Chondrocyte (in vitro differentiated cells): ENCODE results near the gene KREMEN1. TPM values are rescaled to one million over a fixed set of nuclear protein-coding genes. Genes with fewer than 3 reads are reported as not detected.
A peak's percentile ranks its signal among the peaks of the same experiment; 100 is the strongest.

Experiments used
- DNase-seq: peaks from one replicate; pipeline ENCODE4 v3.0.0; 2021; ENCODE audit warnings: mixed read lengths, low spot score
- H3K27ac Mint-ChIP-seq: one replicate; pipeline ENCODE4 v1.8.0; 2021; ENCODE audit warnings: mild to moderate bottlenecking, moderate library complexity, mixed read lengths; ENCODE audit not compliant: unreplicated experiment
- H3K27me3 Mint-ChIP-seq: 2 replicates; pipeline ENCODE4 v1.8.0; 2021; ENCODE audit warnings: low read depth, mixed read lengths
- H3K36me3 Mint-ChIP-seq: 2 replicates; pipeline ENCODE4 v1.8.0; 2021; ENCODE audit warnings: low read depth, mixed read lengths
- H3K4me1 Mint-ChIP-seq: 2 replicates; pipeline ENCODE4 v1.8.0; 2021; ENCODE audit warnings: low read depth, mild to moderate bottlenecking, mixed read lengths
- H3K4me3 Mint-ChIP-seq: one replicate; pipeline ENCODE4 v1.8.0; 2021; ENCODE audit warnings: mild to moderate bottlenecking, moderate library complexity, mixed read lengths; ENCODE audit not compliant: unreplicated experiment
- H3K9me3 Mint-ChIP-seq: 2 replicates; pipeline ENCODE4 v1.8.0; 2021; ENCODE audit warnings: low read depth, mixed read lengths
- total RNA-seq: library from RNA; stranded (reverse); gene quantifications from 3 replicates; pipeline ENCODE4 v1.2.1, GENCODE V29; 2021
- TF ChIP-seq, protein P1 (sequence below): fragments of 200-600 bp; sonication (generic); IDR thresholded peaks from 2 replicates; pipeline ENCODE4 v1.5.0; 2021; ENCODE audit warnings: antibody characterized with exemption, mild to moderate bottlenecking, moderate library complexity

Gene KREMEN1
- total RNA-seq, 1 donor from 2014 or later, result 7.3 TPM

DNA sequence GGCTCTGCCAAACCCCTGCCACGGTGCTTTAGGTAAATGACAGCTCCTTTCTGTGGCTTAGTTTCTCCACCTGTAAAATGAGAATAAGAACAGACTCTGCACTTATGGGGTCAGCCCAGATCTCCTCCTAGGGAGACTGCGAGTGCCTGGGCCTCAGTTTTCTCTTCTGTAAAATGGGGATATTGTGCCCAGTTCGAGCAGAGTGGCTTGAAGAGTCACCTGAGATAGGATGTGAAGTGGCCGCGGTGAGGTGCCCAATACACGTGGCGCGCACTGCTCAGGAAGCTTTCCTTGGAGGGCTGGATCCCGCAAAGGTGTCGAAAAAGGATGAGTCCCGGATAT lies 132.4 kb downstream of the KREMEN1 start:
- H3K4me1 Mint-ChIP-seq, result peaks cover 11% of the 10 kb centered on the region
- H3K4me3 Mint-ChIP-seq, result peak overlapping the region; percentile 52
- H3K9me3 Mint-ChIP-seq, result no peaks in the 10 kb centered on the region
- TF ChIP-seq, protein P1, sequence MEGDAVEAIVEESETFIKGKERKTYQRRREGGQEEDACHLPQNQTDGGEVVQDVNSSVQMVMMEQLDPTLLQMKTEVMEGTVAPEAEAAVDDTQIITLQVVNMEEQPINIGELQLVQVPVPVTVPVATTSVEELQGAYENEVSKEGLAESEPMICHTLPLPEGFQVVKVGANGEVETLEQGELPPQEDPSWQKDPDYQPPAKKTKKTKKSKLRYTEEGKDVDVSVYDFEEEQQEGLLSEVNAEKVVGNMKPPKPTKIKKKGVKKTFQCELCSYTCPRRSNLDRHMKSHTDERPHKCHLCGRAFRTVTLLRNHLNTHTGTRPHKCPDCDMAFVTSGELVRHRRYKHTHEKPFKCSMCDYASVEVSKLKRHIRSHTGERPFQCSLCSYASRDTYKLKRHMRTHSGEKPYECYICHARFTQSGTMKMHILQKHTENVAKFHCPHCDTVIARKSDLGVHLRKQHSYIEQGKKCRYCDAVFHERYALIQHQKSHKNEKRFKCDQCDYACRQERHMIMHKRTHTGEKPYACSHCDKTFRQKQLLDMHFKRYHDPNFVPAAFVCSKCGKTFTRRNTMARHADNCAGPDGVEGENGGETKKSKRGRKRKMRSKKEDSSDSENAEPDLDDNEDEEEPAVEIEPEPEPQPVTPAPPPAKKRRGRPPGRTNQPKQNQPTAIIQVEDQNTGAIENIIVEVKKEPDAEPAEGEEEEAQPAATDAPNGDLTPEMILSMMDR, result no peak
- no peak overlapping the region for H3K27ac Mint-ChIP-seq
- no peaks in the 10 kb centered on the region for H3K36me3 Mint-ChIP-seq
- no peak for DNase-seq
- peaks cover 2% of the 10 kb centered on the region for H3K27me3 Mint-ChIP-seq

DNA sequence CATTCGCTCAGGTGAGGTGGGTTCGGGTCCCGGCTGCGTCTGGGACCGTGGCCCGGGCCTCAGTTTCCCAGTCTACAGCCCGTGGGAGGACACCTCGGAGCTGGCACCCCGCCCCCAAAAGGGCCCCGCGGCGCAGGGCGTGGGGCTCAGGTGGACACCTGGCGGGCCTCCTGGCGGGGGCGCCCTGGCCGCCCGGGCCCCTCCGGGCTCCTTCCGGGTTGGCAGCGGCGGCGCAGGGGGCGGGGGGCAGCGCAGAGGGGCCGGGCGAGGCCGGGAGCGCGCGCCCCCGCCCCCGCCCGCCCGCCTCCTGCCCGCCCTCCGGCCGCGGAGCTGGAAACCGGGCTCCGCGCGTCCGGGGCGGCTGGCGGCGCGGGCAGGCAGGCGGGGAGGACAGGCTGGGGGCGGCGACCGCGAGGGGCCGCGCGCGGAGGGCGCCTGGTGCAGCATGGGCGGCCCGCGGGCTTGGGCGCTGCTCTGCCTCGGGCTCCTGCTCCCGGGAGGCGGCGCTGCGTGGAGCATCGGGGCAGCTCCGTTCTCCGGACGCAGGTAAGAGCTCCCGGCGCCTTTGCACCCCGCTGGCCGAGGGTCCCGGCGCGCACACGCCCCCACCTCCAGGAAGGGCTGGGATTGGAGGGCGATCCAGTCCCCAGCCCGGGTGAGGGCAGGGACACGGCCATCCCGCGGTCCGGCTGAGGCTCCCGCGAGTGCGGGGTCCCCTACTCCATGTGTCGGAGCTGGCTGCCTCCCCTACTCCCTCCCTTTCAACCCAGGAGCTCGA lies 132.9 kb downstream of the KREMEN1 start, which contains the start of gene EMID1:
Gene EMID1, plus strand, starts transcription at position 303 of the 778 bp plus-strand sequence. Its CDS starts 143 bp downstream, at position 446.
- no peak for DNase-seq
- no peaks in the 10 kb centered on the region for H3K36me3 Mint-ChIP-seq
- H3K4me3 Mint-ChIP-seq, result peak within 1 kb of the TSS; percentile 73
- H3K27me3 Mint-ChIP-seq, result peaks cover 2% of the 10 kb centered on the region
- peaks cover 11% of the 10 kb centered on the region for H3K4me1 Mint-ChIP-seq
- no peak within 1 kb of the TSS for H3K27ac Mint-ChIP-seq
- no peaks in the 10 kb centered on the region for H3K9me3 Mint-ChIP-seq
- TF ChIP-seq, protein P1, result peak; percentile 55

DNA sequence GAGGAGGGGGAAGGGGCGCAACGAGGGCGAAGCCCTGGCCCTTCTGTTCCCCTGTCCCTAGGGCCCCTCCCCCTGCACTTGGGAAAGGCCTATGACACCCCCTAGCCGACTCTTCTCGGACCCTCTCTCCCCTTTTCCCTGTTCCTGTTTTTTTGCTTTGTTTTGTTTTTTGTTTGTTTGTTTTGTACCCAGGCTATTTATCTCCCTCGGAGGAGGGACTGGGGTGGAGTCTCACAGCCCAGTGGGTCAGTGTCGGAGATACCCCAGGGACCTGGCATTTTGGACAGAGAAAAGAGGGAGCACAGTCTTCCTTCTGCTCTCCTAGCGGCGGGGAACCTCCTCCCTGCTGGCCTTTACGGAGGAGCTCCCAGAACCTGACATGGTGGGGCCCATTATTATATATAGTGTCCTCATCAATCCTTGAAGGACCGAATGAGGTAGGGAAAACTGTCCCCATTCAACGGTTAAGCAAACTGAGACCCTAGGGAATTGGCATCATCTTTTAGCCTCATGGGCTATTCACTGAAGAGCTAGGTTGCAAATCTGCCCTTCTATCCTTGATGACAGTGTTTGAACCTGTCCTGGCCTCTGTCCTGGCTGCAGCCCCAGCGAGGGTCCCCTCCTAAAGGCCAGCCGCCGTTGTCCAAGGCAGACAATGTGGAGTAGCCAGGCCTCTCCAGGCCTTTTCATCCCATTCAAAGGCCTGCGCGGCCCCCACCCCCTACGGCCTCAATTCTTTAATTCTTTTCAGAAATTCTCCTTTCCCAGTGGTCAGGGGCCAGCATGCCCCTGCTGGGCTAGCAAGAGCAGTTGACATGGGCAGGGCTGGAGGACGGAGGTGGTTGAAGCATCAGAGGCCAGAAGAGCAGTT lies 133.8 kb downstream of the KREMEN1 start:
- peaks cover 11% of the 10 kb centered on the region for H3K4me1 Mint-ChIP-seq
- no peak for DNase-seq
- peaks cover 7% of the 10 kb centered on the region for H3K27me3 Mint-ChIP-seq
- H3K4me3 Mint-ChIP-seq, result peak overlapping the region; percentile 73
- peak overlapping the region; percentile 49 for H3K27ac Mint-ChIP-seq
- H3K36me3 Mint-ChIP-seq, result no peaks in the 10 kb centered on the region
- TF ChIP-seq, protein P1, result no peak
- no peaks in the 10 kb centered on the region for H3K9me3 Mint-ChIP-seq

DNA sequence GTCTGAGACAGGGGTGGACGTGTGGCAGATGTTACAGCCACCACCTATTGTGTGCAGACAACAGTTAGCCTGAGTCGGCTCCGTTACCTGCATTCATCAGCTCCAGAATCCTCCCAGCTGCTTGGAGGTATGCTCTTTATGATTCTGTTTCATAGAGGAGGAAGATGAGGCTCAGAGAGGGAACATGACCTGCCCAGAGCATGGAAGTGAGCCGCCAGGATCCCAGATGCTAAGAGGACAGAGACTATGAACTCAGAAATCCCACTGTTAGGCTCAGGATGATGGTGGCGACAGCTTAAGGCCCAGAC lies 134.4 kb downstream of the KREMEN1 start:
- peak overlapping the region; percentile 49 for H3K27ac Mint-ChIP-seq
- H3K27me3 Mint-ChIP-seq, result peaks cover 7% of the 10 kb centered on the region
- H3K4me3 Mint-ChIP-seq, result no peak overlapping the region
- H3K36me3 Mint-ChIP-seq, result no peaks in the 10 kb centered on the region
- DNase-seq, result no peak
- H3K9me3 Mint-ChIP-seq, result no peaks in the 10 kb centered on the region
- peaks cover 9% of the 10 kb centered on the region for H3K4me1 Mint-ChIP-seq
- TF ChIP-seq, protein P1, result no peak
